Posterior cingulate gyrus (tissue), 11 donors: ENCODE data around the gene RAG1.

Experiments
- DNase-seq, 10 donors: peaks; one replicate each; pipeline versions ENCODE4 v3.0.0 to v3.0.0-alpha.2; 2020 to 2021; ENCODE audit warnings: mixed read lengths in 3 of 10
- intact Hi-C: fragments of 100-400 bp; cut with DNase I; formaldehyde crosslinking; loops from one replicate; pipeline ENCODE4 v1.15.1; 2023

The RAG1 gene

DNA sequence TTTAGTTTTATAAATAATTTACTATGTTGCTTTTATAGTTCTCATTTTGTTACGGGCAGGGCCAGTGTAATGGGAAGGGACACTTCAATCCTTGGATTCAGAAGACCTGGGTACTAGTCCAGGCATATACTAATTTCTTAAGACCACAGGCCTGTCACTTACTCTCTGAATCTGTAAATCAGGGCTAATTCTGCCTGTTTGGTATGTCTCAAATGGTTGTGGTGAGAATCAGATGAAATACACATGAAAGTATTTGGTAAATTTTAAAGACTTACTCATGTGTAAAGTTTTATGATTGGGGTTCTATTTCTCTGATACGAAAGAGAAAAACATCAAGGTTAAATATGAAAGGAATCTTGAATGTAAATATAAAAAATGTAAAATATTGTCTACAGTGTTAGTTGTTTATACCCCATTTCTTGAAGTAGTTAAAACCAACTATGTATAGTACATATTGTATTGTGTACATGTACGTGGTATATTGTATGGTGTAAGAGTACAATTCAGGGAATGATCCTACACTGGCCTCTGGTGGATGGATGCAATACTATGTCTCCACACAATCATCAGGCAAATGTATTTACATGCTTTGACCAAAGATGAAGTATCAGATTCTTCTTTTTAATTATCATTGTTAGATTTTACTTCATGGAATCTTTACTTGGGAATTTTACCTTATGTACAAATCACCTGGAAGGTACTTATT is 54.8 kb downstream of the RAG1 start:
- DNase-seq, result no peak
- intact Hi-C loops, result loop anchor here (5.0 kb wide), 1 partner anchor 60 kb away; no protein-coding TSS in a partner anchor

DNA sequence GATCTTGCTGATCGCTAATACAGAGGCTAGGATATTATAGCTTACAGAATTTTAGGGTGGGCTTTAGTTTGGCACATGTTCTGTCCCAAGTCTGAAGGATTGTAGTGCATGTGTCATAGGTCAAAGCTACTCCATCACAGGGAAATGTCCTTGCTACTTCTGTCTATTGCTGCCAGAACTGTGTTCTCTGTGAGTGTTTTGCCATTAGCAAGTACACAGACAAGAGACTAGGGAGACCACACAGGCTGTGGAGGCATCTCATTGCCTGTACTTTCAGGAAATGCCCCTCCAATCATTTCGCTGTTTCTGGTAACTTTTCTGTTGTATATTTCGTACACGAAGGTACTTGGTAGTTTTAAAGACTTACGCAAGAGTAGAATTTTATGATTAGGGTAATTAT is 55.7 kb downstream of the RAG1 start:
- no peak for DNase-seq
- intact Hi-C loops, result loop anchor here (5.0 kb wide), 1 partner anchor 61 kb away; no protein-coding TSS in a partner anchor

GRCh38 chr11:36627006-36627405 is 59.2 kb downstream of the RAG1 start:
- DNase-seq, result no peak
- intact Hi-C loops, result no loop called here

GRCh38 chr11:36627471-36627870 is 59.7 kb downstream of the RAG1 start:
- intact Hi-C loops, result no loop called here
- DNase-seq, result no peak

DNA sequence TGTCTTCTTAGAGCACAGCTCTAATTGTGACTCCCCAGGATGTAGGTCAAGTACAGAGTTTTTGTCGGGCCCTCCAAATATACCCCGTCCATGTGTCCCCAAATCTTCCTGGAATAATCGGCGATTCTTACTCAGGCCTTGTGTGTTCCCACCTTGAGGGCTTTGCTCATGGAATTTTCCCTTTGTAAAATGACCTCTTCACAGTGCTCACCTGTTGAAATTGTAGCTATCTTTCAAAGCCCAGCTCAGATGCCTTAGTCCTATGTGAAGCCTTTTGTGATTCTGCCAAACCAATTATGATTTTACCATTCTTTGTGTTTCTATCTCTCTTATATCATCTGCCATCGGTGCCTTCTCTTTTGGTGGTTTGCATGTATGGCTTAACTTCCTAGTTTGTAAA is 60.3 kb downstream of the RAG1 start:
- intact Hi-C loops, result no loop called here
- DNase-seq, result no peak

DNA sequence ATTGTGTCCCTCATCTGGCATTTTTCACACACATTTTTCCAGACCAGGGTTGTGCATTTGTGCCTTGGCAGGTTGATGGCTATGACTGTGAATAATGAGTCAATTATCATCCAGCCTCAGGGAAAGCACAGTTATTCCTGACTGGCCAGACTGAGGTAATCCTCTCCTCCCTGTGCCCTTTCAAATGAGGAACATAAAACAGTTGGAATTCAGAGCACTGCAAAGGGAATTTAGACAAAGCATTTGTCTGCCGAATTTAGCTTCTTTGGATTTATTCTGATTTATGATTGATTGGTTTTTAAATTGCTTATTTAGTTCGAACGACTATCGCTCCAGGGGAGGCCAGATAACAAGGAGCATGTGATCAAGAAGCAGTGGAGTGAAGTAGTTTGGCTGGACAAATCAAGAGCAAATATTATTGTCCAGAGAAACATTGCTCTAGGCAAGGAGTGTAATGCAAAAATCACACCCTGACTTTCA is 61.0 kb downstream of the RAG1 start:
- DNase-seq, result no peak
- intact Hi-C loops, result no loop called here
